DND-41 (cell line): ENCODE measurements around the gene GNAZ.

Experiments used
- ATAC-seq: fragments of 200-7000 bp; cut with Tn5 transposase; 3 replicates; pipeline ENCODE4 v1.9.1; 2021; ENCODE audit warnings: low read depth; ENCODE audit not compliant: insufficient read depth
- DNase-seq: peaks from one replicate; pipeline ENCODE4 v3.0.0-alpha.2; 2020
- H2AFZ ChIP-seq: 2 replicates; pipeline ENCODE4 v1.6.0; 2012; ENCODE audit warnings: low read depth, low read length
- H3K27ac ChIP-seq: 2 replicates; pipeline ENCODE4 v1.5.1; 2012; ENCODE audit warnings: low read length, inconsistent platforms
- H3K27me3 ChIP-seq: fragments of 200-600 bp; sonication (generic); 2 replicates; pipeline ENCODE4 v1.6.0; 2012; ENCODE audit warnings: low read length, mild to moderate bottlenecking, inconsistent platforms; ENCODE audit not compliant: insufficient read depth, poor library complexity
- H3K36me3 ChIP-seq: 2 replicates; pipeline ENCODE4 v1.5.1; 2012; ENCODE audit warnings: low read length, inconsistent platforms; ENCODE audit not compliant: insufficient read depth
- H3K4me1 ChIP-seq: 2 replicates; pipeline ENCODE4 v1.5.1; 2012; ENCODE audit warnings: mild to moderate bottlenecking, low read length; ENCODE audit not compliant: insufficient read depth
- H3K4me2 ChIP-seq: 2 replicates; pipeline ENCODE4 v1.6.0; 2012; ENCODE audit warnings: mild to moderate bottlenecking, moderate library complexity, low read length, inconsistent platforms; ENCODE audit not compliant: insufficient read depth
- H3K4me3 ChIP-seq, 2 experiments: fragments of 200-600 bp in 1 of 2; shearing (Covaris generic) in 1 of 2; 2 replicates each; pipeline ENCODE4 v1.5.1; 2012 to 2016; ENCODE audit warnings: inconsistent platforms in 2 of 2, low read length in 2 of 2, mild to moderate bottlenecking in 2 of 2, low read depth in 1 of 2, moderate library complexity in 1 of 2
- H3K79me2 ChIP-seq: 2 replicates; pipeline ENCODE4 v1.6.0; 2012; ENCODE audit warnings: low read length, inconsistent platforms; ENCODE audit not compliant: insufficient read depth
- H3K9ac ChIP-seq: 2 replicates; pipeline ENCODE4 v1.6.0; 2012; ENCODE audit warnings: low read depth, mild to moderate bottlenecking, inconsistent platforms, low read length, moderate library complexity
- H3K9me3 ChIP-seq: 2 replicates; pipeline ENCODE4 v1.5.1; 2012; ENCODE audit warnings: low read length, moderate library complexity, mild to moderate bottlenecking, inconsistent platforms; ENCODE audit not compliant: insufficient read depth, severe bottlenecking
- H4K20me1 ChIP-seq: 2 replicates; pipeline ENCODE4 v1.6.0; 2012; ENCODE audit warnings: low read length; ENCODE audit not compliant: insufficient read depth
- CTCF ChIP-seq: IDR thresholded peaks from 2 replicates; pipeline ENCODE4 v1.5.1; 2012; ENCODE audit warnings: borderline replicate concordance, low read length, moderate library complexity, mild to moderate bottlenecking; ENCODE audit not compliant: poor library complexity, severe bottlenecking; ENCODE audit errors: extremely low read depth
- EZH2 ChIP-seq: IDR thresholded peaks from 3 replicates; pipeline ENCODE4 v1.6.1; 2012; ENCODE audit warnings: borderline replicate concordance, low read depth, mild to moderate bottlenecking, moderate library complexity, low read length, inconsistent platforms; ENCODE audit not compliant: severe bottlenecking

The GNAZ gene

GRCh38 chr22:23118647-23119493, 48.6 kb downstream of the GNAZ start:
- Histone ChIP-seq H3K4me2 (no peak overlapping the region; the same call in 1 of the 2 replicates), H3K9me3 (no peaks in the 10 kb centered on the region), H3K36me3 (no peaks in the 10 kb centered on the region), H3K27me3 (no peaks in the 10 kb centered on the region), H3K9ac (no peak overlapping the region), H4K20me1 (no peaks in the 10 kb centered on the region), H3K4me3 (no peak overlapping the region), H3K27ac (peak overlapping the region; percentile 62), H3K79me2 (no peaks in the 10 kb centered on the region), H3K4me1 (peaks cover 13% of the 10 kb centered on the region), H2AFZ (peak overlapping the region; percentile 66)
- DNase-seq (no peak), ATAC-seq (no peak)
- TF ChIP-seq EZH2 (no peak), CTCF (no peak)

- H3K36me3 ChIP-seq: no peaks in the 10 kb centered on the region
- H3K4me2 ChIP-seq: no peak overlapping the region; the same call in 1 of the 2 replicates
- H3K4me1 ChIP-seq: peaks cover 13% of the 10 kb centered on the region
- no peaks in the 10 kb centered on the region for H4K20me1 ChIP-seq
- H3K79me2 ChIP-seq: no peaks in the 10 kb centered on the region
- no peaks in the 10 kb centered on the region for H3K27me3 ChIP-seq
- DNase-seq (peak; percentile 63), ATAC-seq (peak; percentile 83)
- H3K9ac ChIP-seq: 0 out of 2 replicates have a peak overlapping the region, but pooled peaks have one; percentile 11
- no peaks in the 10 kb centered on the region for H3K9me3 ChIP-seq
- H2AFZ ChIP-seq: peak overlapping the region; percentile 66
- TF ChIP-seq EZH2 (no peak), CTCF (peak; percentile 8)
- no peak overlapping the region for H3K4me3 ChIP-seq
- peak overlapping the region; percentile 62 for H3K27ac ChIP-seq
Measured at GRCh38 chr22:23119494-23120414, 49.4 kb downstream of the GNAZ start.

- Histone ChIP-seq H3K9me3 (no peaks in the 10 kb centered on the region), H3K79me2 (no peaks in the 10 kb centered on the region), H3K27me3 (no peaks in the 10 kb centered on the region), H3K9ac (no peak overlapping the region), H3K36me3 (no peaks in the 10 kb centered on the region), H3K27ac (peak overlapping the region; percentile 62), H3K4me2 (no peak overlapping the region), H4K20me1 (no peaks in the 10 kb centered on the region), H3K4me3 (no peak overlapping the region), H2AFZ (no peak overlapping the region), H3K4me1 (peaks cover 13% of the 10 kb centered on the region)
- no peak for DNase-seq
- no peak for ATAC-seq
- TF ChIP-seq CTCF: no peak
- TF ChIP-seq EZH2: no peak
Measured at GRCh38 chr22:23120415-23120899, 50.1 kb downstream of the GNAZ start.
